GM18861 (cell line): ENCODE measurements around the gene DGKE.

ENCODE experiments used
- ATAC-seq: cut with Tn5 transposase; IDR thresholded peaks from one replicate; pipeline ENCODE4 v1.9.1; 2021; ENCODE audit not compliant: unreplicated experiment

DGKE gene

DNA sequence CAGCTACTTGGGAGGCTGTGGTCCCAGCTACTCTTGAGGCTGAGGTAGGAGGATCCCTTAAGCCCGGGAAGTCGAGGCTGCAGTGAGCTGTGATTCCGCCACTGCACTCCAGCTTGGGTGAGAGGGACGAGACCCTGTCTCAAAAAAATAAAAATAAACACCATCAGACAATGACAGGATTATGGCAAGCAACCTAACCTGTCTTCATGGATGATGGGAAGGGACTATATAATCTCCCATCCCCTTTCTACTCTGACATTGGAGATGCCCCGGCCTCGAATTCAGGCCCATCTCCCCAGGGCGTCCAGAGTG lies 79.0 kb downstream of the DGKE start:
- ATAC-seq = no peak

DNA sequence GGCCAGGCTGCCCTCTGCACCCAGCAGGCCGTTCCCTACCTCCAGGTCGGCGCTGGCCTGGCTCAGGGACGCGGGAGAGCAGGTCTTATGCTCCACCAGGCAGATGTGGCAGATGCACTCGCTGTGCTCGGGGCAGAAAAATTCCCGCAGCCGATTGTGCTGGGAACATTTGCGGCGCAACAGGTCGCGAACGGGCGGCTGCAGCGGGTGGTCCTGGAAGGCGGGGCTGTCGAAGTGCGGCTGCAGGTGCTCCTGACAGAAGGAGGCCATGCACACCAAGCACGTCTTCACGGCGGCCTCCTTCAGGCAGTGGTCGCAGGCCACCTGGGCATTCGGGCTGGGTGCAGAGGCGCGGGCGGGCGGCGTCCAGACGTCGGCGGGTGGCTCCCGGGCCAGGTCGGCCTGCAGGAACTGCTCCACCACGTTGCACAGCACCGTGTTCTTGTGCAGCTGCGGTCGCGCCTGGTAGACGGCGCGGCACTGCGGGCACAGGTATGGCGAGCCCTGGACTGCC lies 79.5 kb downstream of the DGKE start:
- ATAC-seq = peak; percentile 21

DNA sequence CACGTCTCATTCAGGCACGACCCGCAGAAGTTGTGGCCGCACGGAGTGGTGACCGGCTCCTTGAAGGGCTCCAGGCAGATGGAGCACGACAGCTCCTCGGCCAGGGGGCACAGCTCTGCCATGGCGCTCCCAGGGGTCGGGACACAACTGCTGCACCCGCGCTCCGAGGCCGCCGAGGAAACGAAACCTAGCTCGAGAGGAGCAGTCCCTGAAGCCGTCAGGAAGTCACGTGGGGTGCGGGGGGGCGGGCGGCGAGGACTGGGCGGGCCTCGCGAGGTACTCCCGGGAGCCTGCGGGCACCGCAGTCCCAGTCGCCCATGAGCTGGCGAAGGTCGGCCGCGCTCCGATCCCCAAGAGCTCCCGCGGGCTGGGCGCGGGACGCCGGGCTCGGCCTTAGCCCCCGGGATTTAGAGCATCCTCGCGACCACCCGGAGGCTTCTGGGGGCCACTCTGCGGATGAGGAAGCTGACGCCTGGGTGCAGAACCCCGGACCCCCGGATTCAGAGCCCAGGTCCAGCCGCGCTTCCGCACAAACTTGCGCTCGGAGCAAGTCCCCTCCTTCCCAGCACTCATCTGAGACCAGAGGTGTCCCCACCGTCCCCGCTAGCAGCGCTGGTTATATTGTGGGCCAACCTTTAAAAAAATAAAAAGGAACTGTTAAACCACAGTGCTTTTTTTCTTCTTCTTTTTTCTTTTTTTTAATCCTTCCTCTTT lies 80.1 kb downstream of the DGKE start, which contains the start of gene TRIM25:
Gene TRIM25, minus strand, starts transcription at position 183 of the 714 bp plus-strand sequence. Its CDS starts 61 bp downstream, at position 122.
- ATAC-seq = peak; percentile 47

DNA sequence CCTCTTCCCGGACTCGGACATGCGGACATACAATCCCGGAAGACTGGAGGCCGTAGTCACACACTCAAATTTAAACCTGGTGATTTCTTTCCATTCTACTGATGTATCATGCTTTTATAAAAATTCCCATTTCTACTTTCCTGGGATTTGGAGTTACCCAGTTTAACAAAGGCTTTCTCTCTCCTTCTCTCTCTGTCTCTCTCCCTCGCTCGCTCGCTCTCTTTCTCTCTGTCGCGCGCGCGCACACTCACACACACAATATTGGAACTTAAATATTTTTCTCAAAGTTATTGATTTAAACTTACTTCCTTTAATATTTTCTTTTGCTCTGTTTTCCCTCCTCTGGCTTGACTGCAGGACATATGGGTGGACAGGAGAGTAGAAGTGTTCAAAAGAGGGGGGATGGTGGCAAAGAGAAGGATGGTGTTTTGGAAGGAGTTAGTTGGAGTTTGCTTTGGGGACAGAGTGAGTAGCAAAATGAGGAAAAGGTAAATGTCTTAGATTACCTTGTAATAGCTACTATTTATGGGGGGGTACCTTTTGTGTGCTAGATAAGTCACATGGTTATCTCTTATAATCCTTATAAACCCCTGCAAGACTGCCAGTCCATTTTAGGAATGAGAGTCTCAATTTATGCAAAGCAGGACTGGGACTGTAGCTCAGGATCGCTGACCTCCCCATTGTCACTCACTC lies 80.8 kb downstream of the DGKE start:
- no peak for ATAC-seq

- ATAC-seq = no peak
Observed at GRCh38 chr17:56917559-56918296, 83.8 kb downstream of the DGKE start.

- ATAC-seq = no peak
Observed at GRCh38 chr17:56918916-56919315, 85.0 kb downstream of the DGKE start.
